Stomach (tissue), 4 donors: ENCODE data around the gene ADPRHL1.

Experiments used
- POLR2A ChIP-seq, 4 donors: fragments of 450-650 bp; IDR thresholded peaks; one replicate each; pipeline ENCODE4 v1.6.1; 2016; ENCODE audit warnings: antibody characterized with exemption in 4 of 4, control low read depth in 2 of 4, mild to moderate bottlenecking in 1 of 4, moderate library complexity in 1 of 4
- POLR2AphosphoS5 ChIP-seq, 3 donors: sonication (generic); formaldehyde crosslinking; IDR thresholded peaks; one replicate each; pipeline ENCODE4 v1.6.1; 2016; ENCODE audit warnings: antibody characterized with exemption in 3 of 3
- TF ChIP-seq, protein P1 (sequence below), 7 experiments: fragments of 450-650 bp in 4 of 7; fragments of 200-600 bp in 3 of 7; sonication (generic) in 3 of 7; IDR thresholded peaks; one replicate each; pipeline ENCODE4 v1.5.1; 2016 to 2019; ENCODE audit warnings: antibody characterized with exemption in 7 of 7, control low read depth in 2 of 7, mild to moderate bottlenecking in 1 of 7

DNA sequence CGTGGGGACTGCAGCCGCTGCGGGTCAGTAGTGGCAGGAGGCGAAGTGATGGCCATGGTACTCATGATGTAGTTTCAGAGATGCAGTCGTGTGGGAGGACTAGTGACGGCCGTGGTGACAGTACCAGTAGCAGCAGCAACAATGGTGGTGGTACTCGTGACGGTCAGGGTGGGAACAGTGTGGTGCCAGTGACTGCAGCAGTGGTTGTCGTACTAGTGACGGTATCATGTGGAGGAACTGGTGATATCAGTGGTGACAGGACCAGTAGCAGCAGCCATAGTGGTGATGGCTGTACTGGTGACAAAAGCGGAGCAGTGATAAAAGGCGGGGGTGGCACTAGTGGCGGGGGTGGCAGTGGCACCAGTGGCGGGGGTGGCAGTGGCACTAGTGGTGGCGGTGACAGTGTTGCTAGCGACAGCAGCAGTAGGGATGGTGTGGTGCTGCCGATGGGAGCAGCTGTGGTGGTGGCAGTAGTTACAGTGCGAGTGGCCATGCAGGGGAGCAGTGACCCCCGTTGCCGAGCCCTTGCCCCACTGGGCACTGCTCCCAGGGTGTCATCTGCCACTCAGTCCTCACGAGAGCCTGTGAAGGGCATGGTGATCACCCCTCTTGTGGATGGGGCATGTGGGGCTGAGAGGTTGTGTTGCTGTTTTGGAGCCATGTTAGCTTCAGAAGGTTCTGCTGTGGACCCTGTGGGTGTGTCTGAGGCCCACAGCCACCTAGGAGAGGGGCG is 22.7 kb downstream of the ADPRHL1 start:
- TF ChIP-seq, protein P1, sequence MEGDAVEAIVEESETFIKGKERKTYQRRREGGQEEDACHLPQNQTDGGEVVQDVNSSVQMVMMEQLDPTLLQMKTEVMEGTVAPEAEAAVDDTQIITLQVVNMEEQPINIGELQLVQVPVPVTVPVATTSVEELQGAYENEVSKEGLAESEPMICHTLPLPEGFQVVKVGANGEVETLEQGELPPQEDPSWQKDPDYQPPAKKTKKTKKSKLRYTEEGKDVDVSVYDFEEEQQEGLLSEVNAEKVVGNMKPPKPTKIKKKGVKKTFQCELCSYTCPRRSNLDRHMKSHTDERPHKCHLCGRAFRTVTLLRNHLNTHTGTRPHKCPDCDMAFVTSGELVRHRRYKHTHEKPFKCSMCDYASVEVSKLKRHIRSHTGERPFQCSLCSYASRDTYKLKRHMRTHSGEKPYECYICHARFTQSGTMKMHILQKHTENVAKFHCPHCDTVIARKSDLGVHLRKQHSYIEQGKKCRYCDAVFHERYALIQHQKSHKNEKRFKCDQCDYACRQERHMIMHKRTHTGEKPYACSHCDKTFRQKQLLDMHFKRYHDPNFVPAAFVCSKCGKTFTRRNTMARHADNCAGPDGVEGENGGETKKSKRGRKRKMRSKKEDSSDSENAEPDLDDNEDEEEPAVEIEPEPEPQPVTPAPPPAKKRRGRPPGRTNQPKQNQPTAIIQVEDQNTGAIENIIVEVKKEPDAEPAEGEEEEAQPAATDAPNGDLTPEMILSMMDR (IDR thresholded peaks at IDR 0.05), result no peak
- TF ChIP-seq POLR2A (IDR thresholded peaks at IDR 0.05), result no peak
- no peak for TF ChIP-seq POLR2AphosphoS5 (IDR thresholded peaks at IDR 0.05)
